Panc1 (cell line): Measurements from ENCODE around the gene RANBP6. TPM values are rescaled to one million over a fixed set of nuclear protein-coding genes. Genes with fewer than 3 reads are reported as not detected.

Experiments used
- ATAC-seq: fragments of 200-7000 bp; cut with Tn5 transposase; 2 replicates; pipeline ENCODE4 v1.9.1; 2020; ENCODE audit warnings: mild to moderate bottlenecking, moderate library complexity
- BruUV-seq: library from RNA; stranded (reverse); fragments of 400-500 nt; replicated peaks from 2 replicates; lab custom pipeline; 2021; lab: Mats Ljungman, UMichigan
- CTCF ChIA-PET: fragments of 300-600 bp; sonication (Branson Sonifier 250); formaldehyde crosslinking; loops from one replicate; lab custom pipeline; 2022; ENCODE audit warnings: antibody characterized with exemption; lab: Charles Lee
- POLR2A ChIA-PET: fragments of 300-600 bp; sonication (Branson Sonifier 250); formaldehyde crosslinking; loops from one replicate; lab custom pipeline; 2022; ENCODE audit warnings: antibody characterized with exemption; lab: Charles Lee
- DNase-seq: peaks from one replicate; pipeline ENCODE4 v3.0.0-alpha.2; 2010; ENCODE audit warnings: low read depth, low spot score
- H3K27ac ChIP-seq: 2 replicates; pipeline ENCODE4 v1.5.1; 2011; ENCODE audit warnings: mild to moderate bottlenecking, low read length, inconsistent platforms
- H3K27me3 ChIP-seq: fragments of 200-500 bp; sonication (Bioruptor generic); 2 replicates; pipeline ENCODE4 v1.6.0; 2014; ENCODE audit warnings: low read length, inconsistent platforms; ENCODE audit not compliant: control insufficient read depth, insufficient read depth
- H3K36me3 ChIP-seq: fragments of 200-500 bp; sonication (Bioruptor generic); 2 replicates; pipeline ENCODE4 v1.5.1; 2014; ENCODE audit warnings: inconsistent platforms, mild to moderate bottlenecking, low read length, moderate library complexity; ENCODE audit not compliant: control insufficient read depth, insufficient read depth
- H3K4me1 ChIP-seq: 2 replicates; pipeline ENCODE4 v1.5.1; 2011; ENCODE audit warnings: inconsistent platforms, mild to moderate bottlenecking, low read length, moderate library complexity; ENCODE audit not compliant: control insufficient read depth, insufficient read depth
- H3K4me3 ChIP-seq, 2 experiments: 2 replicates each; pipeline ENCODE4 v1.5.1; 2011 to 2012; ENCODE audit warnings: low read depth in 2 of 2, low read length in 2 of 2, mild to moderate bottlenecking in 2 of 2, inconsistent platforms in 1 of 2, moderate library complexity in 1 of 2
- H3K9me3 ChIP-seq: fragments of 200-500 bp; sonication (Bioruptor generic); 2 replicates; pipeline ENCODE4 v1.5.1; 2014; ENCODE audit warnings: low read depth, mild to moderate bottlenecking, inconsistent platforms, low read length, moderate library complexity; ENCODE audit not compliant: control insufficient read depth, insufficient read depth
- POLR2AphosphoS5 ChIP-seq: IDR thresholded peaks from 2 replicates; pipeline ENCODE4 v1.6.1; 2012; ENCODE audit warnings: mild to moderate bottlenecking, low read depth, low read length, moderate library complexity
- REST ChIP-seq, 2 experiments: IDR thresholded peaks; 2 replicates each; pipeline ENCODE4 v1.6.1; 2011 to 2012; ENCODE audit warnings: low read depth in 2 of 2, control low read depth in 1 of 2, low read length in 1 of 2, mild to moderate bottlenecking in 1 of 2, moderate library complexity in 1 of 2; ENCODE audit not compliant: insufficient read depth in 1 of 2
- SIN3A ChIP-seq: IDR thresholded peaks from 2 replicates; pipeline ENCODE4 v1.6.1; 2012; ENCODE audit warnings: low read depth, mild to moderate bottlenecking, low read length, moderate library complexity, borderline replicate concordance; ENCODE audit not compliant: insufficient read depth
- TCF7L2 ChIP-seq: IDR thresholded peaks from 2 replicates; pipeline ENCODE4 v1.6.1; 2011; ENCODE audit warnings: mild to moderate bottlenecking, low read depth, low read length, inconsistent platforms
- in situ Hi-C: cut with HindIII; loops from 2 replicates; pipeline ENCODE4 v1.10.0; 2016; ENCODE audit warnings: low sequenced_read_pairs, low pct_unique_long_range_greater_than_20kb
- intact Hi-C: fragments of 100-400 bp; cut with micrococcal nuclease; formaldehyde crosslinking; loops from one replicate; pipeline ENCODE4 v1.10.0; 2022; ENCODE audit not compliant: unreplicated experiment
- total RNA-seq: library from RNA; stranded (reverse); gene quantifications from one replicate; pipeline ENCODE4 v1.2.1, GENCODE V29; 2021; ENCODE audit not compliant: unreplicated experiment
- TF ChIP-seq, protein P1 (sequence below): fragments of 450-650 bp; IDR thresholded peaks from 2 replicates; pipeline ENCODE4 v1.5.1; 2017; ENCODE audit warnings: mild to moderate bottlenecking

Gene RANBP6
- total RNA-seq, 1 experiment from 2014 or later = 3.9 TPM

GRCh38 chr9:5982317-5982716 is 33.1 kb downstream of the RANBP6 start:
- no peak for TF ChIP-seq TCF7L2
- TF ChIP-seq SIN3A = no peak
- no peaks in the 10 kb centered on the region for H3K36me3 ChIP-seq
- H3K4me1 ChIP-seq = no peaks in the 10 kb centered on the region
- CTCF ChIA-PET = no interaction called here
- no peak for ATAC-seq
- no peak for DNase-seq
- no peaks in the 10 kb centered on the region for H3K9me3 ChIP-seq
- POLR2A ChIA-PET = no interaction called here
- H3K27ac ChIP-seq = no peak overlapping the region
- in situ Hi-C loops (no loop called here), intact Hi-C loops (no loop called here)
- H3K27me3 ChIP-seq = no peaks in the 10 kb centered on the region
- no TSS peak for BruUV-seq
- no peak overlapping the region for H3K4me3 ChIP-seq

GRCh38 chr9:5978523-5978922 is 36.9 kb downstream of the RANBP6 start:
- no TSS peak for BruUV-seq
- Histone ChIP-seq H3K4me3 (no peak overlapping the region), H3K4me1 (no peaks in the 10 kb centered on the region), H3K27me3 (no peaks in the 10 kb centered on the region), H3K36me3 (no peaks in the 10 kb centered on the region), H3K9me3 (no peaks in the 10 kb centered on the region), H3K27ac (no peak overlapping the region)
- DNase-seq (no peak), ATAC-seq (no peak)
- in situ Hi-C loops (no loop called here), intact Hi-C loops (no loop called here)
- ChIA-PET CTCF (no interaction called here), POLR2A (no interaction called here)
- TF ChIP-seq REST (IDR thresholded peaks at IDR 0.05; ENCODE audit: insufficient read depth in 1 of 2, low read depth in 2 of 2, low read length in 1 of 2) (no peak), SIN3A (no peak), TCF7L2 (no peak), POLR2AphosphoS5 (no peak)
- TF ChIP-seq, protein P1, sequence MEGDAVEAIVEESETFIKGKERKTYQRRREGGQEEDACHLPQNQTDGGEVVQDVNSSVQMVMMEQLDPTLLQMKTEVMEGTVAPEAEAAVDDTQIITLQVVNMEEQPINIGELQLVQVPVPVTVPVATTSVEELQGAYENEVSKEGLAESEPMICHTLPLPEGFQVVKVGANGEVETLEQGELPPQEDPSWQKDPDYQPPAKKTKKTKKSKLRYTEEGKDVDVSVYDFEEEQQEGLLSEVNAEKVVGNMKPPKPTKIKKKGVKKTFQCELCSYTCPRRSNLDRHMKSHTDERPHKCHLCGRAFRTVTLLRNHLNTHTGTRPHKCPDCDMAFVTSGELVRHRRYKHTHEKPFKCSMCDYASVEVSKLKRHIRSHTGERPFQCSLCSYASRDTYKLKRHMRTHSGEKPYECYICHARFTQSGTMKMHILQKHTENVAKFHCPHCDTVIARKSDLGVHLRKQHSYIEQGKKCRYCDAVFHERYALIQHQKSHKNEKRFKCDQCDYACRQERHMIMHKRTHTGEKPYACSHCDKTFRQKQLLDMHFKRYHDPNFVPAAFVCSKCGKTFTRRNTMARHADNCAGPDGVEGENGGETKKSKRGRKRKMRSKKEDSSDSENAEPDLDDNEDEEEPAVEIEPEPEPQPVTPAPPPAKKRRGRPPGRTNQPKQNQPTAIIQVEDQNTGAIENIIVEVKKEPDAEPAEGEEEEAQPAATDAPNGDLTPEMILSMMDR = no peak

DNA sequence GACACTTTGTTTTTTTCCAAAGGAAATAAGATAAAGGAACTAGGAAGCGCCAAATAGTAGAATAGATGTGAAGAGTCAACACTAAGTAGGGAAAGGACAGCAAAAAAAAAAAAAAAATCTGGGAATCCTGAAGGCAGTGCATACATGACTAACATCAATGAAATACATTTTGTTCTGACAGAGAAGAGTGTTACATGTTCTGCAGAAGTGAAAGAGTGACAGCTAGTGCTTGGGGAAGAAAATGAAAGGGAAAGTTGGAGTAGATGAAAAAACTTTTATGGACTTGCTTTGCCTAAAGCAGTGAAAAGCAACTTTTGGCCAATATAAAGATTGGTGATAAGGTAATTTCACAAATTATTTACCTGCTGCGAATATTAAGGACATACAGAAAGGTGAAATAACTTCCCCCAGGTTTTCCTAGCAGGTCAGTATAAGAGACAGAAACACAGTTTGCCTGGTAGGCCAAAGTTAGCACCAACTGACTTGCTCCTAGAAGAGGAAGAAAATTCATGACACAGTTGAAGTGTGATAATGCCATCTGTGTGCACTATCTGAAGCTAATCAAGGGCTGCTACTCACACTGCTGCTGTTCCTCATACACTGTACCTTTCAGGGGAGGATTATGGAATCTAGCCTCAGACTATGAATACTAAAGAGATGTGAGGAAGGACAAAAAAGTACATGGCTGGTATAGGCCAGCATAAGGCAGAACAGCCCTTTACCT is 38.6 kb downstream of the RANBP6 start:
- in situ Hi-C loops = no loop called here
- Histone ChIP-seq H3K27ac (no peak overlapping the region), H3K27me3 (no peaks in the 10 kb centered on the region), H3K4me3 (no peak overlapping the region), H3K36me3 (no peaks in the 10 kb centered on the region), H3K9me3 (no peaks in the 10 kb centered on the region), H3K4me1 (no peaks in the 10 kb centered on the region)
- ATAC-seq (no peak), DNase-seq (no peak)
- TF ChIP-seq POLR2AphosphoS5 (no peak), TCF7L2 (no peak), REST (IDR thresholded peaks at IDR 0.05; ENCODE audit: insufficient read depth in 1 of 2, low read depth in 2 of 2, low read length in 1 of 2) (no peak), SIN3A (no peak)
- TF ChIP-seq, protein P1 = no peak
- POLR2A ChIA-PET = no interaction called here
- intact Hi-C loops = no loop called here
- CTCF ChIA-PET = no interaction called here
- BruUV-seq = no TSS peak
